GM21390 (cell line): ENCODE measurements around the gene LARGE1.
"Not testable (repeated sequence)": the region's sequence is repeated elsewhere in the genome, so short reads cannot be mapped to it uniquely, and the experiment has no call there.

ENCODE experiments used
- ATAC-seq: cut with Tn5 transposase; IDR thresholded peaks from one replicate; pipeline ENCODE4 v1.9.1; 2021; ENCODE audit not compliant: unreplicated experiment

The LARGE1 gene

GRCh38 chr22:33858653-33859052 lies 61.6 kb downstream of the LARGE1 start:
- ATAC-seq = not testable (repeated sequence)

GRCh38 chr22:33857767-33858166 lies 62.5 kb downstream of the LARGE1 start:
- not testable (repeated sequence) for ATAC-seq

GRCh38 chr22:33854724-33855123 lies 65.6 kb downstream of the LARGE1 start:
- no peak for ATAC-seq

- ATAC-seq = peak; percentile 88
Measured at GRCh38 chr22:33853200-33854097, 66.8 kb downstream of the LARGE1 start.

- no peak for ATAC-seq
Measured at GRCh38 chr22:33851821-33852384, 68.4 kb downstream of the LARGE1 start.

- no peak for ATAC-seq
Measured at GRCh38 chr22:33851240-33851639, 69.0 kb downstream of the LARGE1 start.

- no peak for ATAC-seq
Measured at GRCh38 chr22:33850724-33851123, 69.6 kb downstream of the LARGE1 start.

GRCh38 chr22:33850193-33850592 lies 70.1 kb downstream of the LARGE1 start:
- no peak for ATAC-seq

- no peak for ATAC-seq
Measured at GRCh38 chr22:33848251-33848650, 72.0 kb downstream of the LARGE1 start.

GRCh38 chr22:33844273-33844672 lies 76.0 kb downstream of the LARGE1 start:
- ATAC-seq = no peak

- ATAC-seq = peak; percentile 53
Measured at GRCh38 chr22:33842421-33843094, 77.7 kb downstream of the LARGE1 start.

GRCh38 chr22:33842006-33842354 lies 78.3 kb downstream of the LARGE1 start:
- peak; percentile 80 for ATAC-seq

GRCh38 chr22:33841281-33842005 lies 78.8 kb downstream of the LARGE1 start:
- ATAC-seq = peak; percentile 47

GRCh38 chr22:33838644-33839043 lies 81.6 kb downstream of the LARGE1 start:
- ATAC-seq = no peak

GRCh38 chr22:33837826-33838225 lies 82.5 kb downstream of the LARGE1 start:
- no peak for ATAC-seq

GRCh38 chr22:33835265-33835664 lies 85.0 kb downstream of the LARGE1 start:
- ATAC-seq = no peak

GRCh38 chr22:33832558-33833151 lies 87.6 kb downstream of the LARGE1 start:
- no peak for ATAC-seq

- ATAC-seq = no peak
Measured at GRCh38 chr22:33831651-33832050, 88.6 kb downstream of the LARGE1 start.

- ATAC-seq = no peak
Measured at GRCh38 chr22:33831207-33831606, 89.1 kb downstream of the LARGE1 start.

GRCh38 chr22:33829546-33830280 lies 90.6 kb downstream of the LARGE1 start:
- ATAC-seq = no peak
